ENCODE data around the gene PTPRT.
"Not testable (repeated sequence)": the region's sequence is repeated elsewhere in the genome, so short reads cannot be mapped to it uniquely, and the experiment has no call there.

PTPRT gene

DNA sequence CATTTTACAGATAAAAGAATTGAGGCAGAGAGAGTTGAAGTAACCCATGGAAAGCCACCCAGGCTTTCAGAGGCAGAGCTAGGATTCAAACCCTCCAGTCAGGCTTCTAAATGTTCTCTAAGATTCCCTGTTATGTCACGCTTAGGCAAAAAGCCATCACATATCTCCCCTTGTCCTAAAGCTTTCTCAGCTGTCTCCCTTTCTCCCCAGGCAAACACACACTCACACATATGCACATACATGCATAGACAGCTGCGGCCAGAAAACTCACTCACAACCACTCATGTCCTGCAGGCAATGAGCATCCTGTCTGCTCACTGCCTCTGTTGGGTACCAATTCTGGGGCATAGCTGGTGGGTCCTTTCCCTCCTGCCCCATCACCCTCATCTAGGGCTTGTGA, 975.6 kb downstream of the PTPRT start:
- H3K4me3 Mint-ChIP-seq, result no peak overlapping the region
- no peaks in the 10 kb centered on the region for H3K4me1 Mint-ChIP-seq (ENCODE audit: low read depth)
- H3K27ac Mint-ChIP-seq, result no peak overlapping the region
- DNase-seq, result no peak
- H3K36me3 Mint-ChIP-seq (ENCODE audit: low read depth), result no peaks in the 10 kb centered on the region
- H3K27me3 Mint-ChIP-seq, result no peaks in the 10 kb centered on the region
- H3K9me3 Mint-ChIP-seq, result peaks cover 4% of the 10 kb centered on the region

DNA sequence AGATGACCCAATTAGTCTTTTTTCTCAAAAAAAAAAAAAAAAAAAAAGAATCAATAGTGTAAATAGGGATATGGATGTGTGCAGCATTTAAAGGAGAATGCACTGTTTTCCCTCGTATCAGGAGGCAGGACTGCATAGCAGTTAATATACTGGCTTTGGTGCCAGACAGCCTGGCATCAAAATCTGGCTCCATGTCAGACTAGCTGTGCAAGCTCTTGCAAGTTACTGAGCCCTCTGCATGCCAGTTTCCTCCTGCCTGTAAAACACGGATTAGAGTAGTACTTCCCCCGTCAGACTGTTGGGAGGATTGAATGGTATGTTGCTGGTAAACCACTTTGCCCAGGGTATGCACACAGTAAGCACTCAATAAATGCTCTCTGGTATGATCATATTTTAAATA, 977.3 kb downstream of the PTPRT start:
- Mint-ChIP-seq H3K9me3 (peaks cover 4% of the 10 kb centered on the region), H3K4me3 (no peak overlapping the region), H3K4me1 (ENCODE audit: low read depth) (no peaks in the 10 kb centered on the region), H3K27me3 (no peaks in the 10 kb centered on the region), H3K27ac (no peak overlapping the region), H3K36me3 (ENCODE audit: low read depth) (no peaks in the 10 kb centered on the region)
- DNase-seq, result no peak

DNA sequence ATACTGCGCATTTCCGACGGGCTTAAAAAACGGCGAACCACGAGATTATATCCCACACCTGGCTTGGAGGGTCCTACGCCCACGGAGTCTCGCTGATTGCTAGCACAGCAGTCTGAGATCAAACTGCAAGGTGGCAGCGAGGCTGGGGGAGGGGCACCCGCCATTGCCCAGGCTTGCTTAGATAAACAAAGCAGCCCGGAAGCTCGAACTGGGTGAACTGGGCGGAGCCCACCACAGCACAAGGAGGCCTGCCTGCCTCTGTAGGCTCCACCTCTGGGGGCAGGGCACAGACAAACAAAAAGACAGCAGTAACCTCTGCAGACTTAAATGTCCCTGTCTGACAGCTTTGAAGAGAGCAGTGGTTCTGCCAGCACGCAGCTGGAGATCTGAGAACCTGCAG, 983.1 kb downstream of the PTPRT start:
- not testable (repeated sequence) for DNase-seq; H3K27ac Mint-ChIP-seq; H3K4me1 Mint-ChIP-seq (ENCODE audit: low read depth); H3K36me3 Mint-ChIP-seq (ENCODE audit: low read depth); H3K27me3 Mint-ChIP-seq; H3K4me3 Mint-ChIP-seq; H3K9me3 Mint-ChIP-seq

DNA sequence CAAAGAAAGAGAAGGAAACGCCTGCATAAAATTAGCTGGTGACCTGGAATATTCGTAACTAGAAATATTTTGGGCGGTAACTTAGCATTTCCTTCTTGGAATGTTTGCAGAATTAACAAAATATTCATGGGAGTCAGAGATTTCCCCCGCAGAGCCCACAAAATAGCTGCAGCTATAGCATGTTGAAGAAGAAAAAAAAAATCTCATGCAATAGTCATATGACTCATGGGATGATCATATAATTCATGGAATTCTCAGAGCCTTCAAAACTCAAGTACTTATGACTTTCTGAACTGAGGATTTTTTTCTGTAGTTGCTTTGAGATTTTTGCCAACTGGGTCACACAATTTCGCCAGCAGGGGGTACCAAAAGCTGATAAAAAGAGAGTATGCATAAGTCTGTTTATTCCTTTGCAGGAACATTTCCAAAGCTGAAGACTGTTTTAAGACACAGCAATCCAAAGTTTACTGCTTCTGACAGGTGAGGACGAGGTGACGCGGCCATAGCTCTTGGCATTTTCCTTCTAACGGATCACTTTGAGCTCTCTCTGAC, 985.5 kb downstream of the PTPRT start:
- DNase-seq, result no peak
- no peak overlapping the region for H3K4me3 Mint-ChIP-seq
- H3K9me3 Mint-ChIP-seq, result peaks cover 8% of the 10 kb centered on the region
- H3K4me1 Mint-ChIP-seq (ENCODE audit: low read depth), result no peaks in the 10 kb centered on the region
- no peaks in the 10 kb centered on the region for H3K36me3 Mint-ChIP-seq (ENCODE audit: low read depth)
- H3K27me3 Mint-ChIP-seq, result no peaks in the 10 kb centered on the region
- no peak overlapping the region for H3K27ac Mint-ChIP-seq

DNA sequence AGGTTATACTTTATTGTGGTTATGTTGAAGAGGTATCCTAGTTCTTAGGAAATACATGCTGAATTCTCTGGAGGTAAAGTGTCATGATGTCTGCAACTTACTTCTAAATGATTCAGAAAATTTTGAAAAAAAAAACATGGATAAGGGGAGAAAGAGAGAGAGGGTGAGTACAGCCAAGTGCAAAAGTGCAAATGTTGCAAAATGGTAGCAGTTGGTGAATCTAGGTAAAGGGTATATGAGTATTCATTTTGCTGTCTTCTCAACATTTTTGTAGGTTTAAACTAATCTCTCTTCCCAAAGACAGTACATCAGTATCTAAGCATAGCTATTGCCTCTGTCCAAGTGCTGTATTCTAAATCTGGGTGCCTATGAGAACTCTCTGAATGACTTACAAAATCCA, 992.1 kb downstream of the PTPRT start:
- no peaks in the 10 kb centered on the region for H3K27me3 Mint-ChIP-seq
- no peaks in the 10 kb centered on the region for H3K36me3 Mint-ChIP-seq (ENCODE audit: low read depth)
- no peak for DNase-seq
- no peak overlapping the region for H3K4me3 Mint-ChIP-seq
- no peaks in the 10 kb centered on the region for H3K4me1 Mint-ChIP-seq (ENCODE audit: low read depth)
- H3K27ac Mint-ChIP-seq, result no peak overlapping the region
- no peaks in the 10 kb centered on the region for H3K9me3 Mint-ChIP-seq

DNA sequence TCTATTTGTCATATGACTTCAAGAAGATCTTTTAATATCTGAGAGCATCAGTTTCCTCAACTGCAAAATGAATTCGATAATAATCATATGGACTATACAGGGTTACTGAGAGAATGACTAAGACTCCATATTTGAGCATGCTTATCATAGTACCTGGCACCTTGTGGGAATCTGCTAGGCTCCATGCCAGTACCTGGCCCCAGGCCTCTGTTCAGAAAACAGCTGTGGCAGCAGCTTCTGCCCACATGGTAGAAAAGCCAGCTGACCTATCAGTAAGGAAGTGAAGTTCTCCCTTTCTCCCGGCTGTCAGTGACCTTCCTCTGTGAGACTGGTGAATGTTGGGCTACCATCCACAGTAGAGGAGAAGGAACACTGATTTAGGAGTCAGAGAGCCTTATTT, 996.6 kb downstream of the PTPRT start:
- Mint-ChIP-seq H3K27me3 (no peaks in the 10 kb centered on the region), H3K27ac (no peak overlapping the region), H3K36me3 (ENCODE audit: low read depth) (no peaks in the 10 kb centered on the region), H3K9me3 (no peaks in the 10 kb centered on the region), H3K4me1 (ENCODE audit: low read depth) (no peaks in the 10 kb centered on the region), H3K4me3 (no peak overlapping the region)
- DNase-seq, result no peak

DNA sequence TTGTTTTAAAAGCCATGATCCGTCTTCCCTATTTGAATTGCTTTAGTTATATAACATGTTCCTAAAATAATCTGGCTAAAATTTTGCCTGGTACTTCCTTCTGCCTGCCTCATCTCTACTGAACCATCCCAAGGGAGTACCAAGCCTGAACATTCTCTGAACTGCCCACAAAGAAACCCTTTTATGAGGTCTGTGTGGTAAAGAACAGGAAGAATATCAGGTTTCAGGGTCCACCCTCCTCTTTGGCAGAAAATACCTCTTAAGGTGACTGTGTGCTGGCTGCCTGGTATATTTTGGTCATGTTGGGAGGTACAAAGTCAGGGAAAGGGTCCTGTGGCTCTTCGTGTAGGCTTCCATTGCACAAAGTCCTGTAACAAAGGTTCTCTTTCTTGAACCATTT, 997.4 kb downstream of the PTPRT start:
- no peak overlapping the region for H3K4me3 Mint-ChIP-seq
- H3K9me3 Mint-ChIP-seq, result no peaks in the 10 kb centered on the region
- H3K36me3 Mint-ChIP-seq (ENCODE audit: low read depth), result no peaks in the 10 kb centered on the region
- H3K27me3 Mint-ChIP-seq, result no peaks in the 10 kb centered on the region
- H3K4me1 Mint-ChIP-seq (ENCODE audit: low read depth), result no peaks in the 10 kb centered on the region
- DNase-seq, result no peak
- no peak overlapping the region for H3K27ac Mint-ChIP-seq

DNA sequence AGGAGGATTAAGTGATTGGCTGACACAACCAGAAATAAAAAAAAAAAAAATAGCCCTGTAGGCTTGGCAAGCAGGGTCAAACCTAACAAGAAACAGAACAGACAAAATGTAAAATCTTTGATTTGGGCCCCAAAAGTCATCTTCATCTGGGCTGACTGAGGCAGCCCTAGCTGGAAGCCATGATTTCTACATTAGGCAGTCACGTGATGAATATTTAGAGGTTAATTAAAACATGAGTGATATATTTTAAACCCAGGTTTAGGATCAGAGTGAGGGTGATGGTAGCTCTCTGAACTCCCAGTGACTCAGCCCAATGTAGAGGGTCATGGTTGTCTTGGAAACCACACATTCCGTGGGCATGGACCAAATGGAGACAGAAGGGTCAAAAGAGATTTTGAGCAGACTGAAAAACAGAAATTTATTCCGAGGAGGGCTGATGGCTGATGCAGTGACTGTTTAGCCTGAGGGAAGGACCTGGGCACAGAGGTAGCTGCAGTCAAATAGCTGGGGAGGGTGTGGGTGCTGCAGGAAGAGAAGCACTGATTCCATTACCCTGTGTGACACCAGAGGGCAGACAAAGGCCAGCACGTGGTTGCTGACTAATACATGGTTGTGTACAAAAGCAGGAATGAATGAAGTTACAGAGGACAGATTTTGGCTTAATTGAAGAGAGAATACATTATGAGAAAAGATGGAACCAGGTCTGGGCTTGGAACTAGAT, 998.4 kb downstream of the PTPRT start:
- no peak for DNase-seq

DNA sequence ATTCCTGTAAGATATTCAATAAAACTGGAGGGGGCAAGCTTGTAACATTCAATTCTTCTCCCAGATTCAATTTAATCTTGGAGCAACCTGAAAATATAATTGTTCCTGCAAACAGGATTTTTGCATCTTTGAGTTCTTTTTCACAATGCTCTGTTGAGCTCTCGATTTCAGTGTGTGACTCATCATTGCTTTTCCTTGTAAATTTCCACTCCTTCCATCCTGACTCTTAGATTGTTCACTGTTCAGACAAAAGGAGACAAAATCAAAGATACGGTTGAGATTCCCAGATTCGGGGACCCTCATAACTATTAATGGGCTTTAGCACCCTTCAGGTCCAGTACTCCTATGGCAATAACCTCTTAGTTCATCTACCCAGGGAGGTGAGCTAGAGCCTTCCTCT, 999.6 kb downstream of the PTPRT start:
- Mint-ChIP-seq H3K4me1 (ENCODE audit: low read depth) (no peaks in the 10 kb centered on the region), H3K36me3 (ENCODE audit: low read depth) (no peaks in the 10 kb centered on the region), H3K27ac (no peak overlapping the region), H3K4me3 (no peak overlapping the region), H3K9me3 (peaks cover 9% of the 10 kb centered on the region), H3K27me3 (no peaks in the 10 kb centered on the region)
- no peak for DNase-seq

More for the DNA sequence above, 998.4 kb downstream of the PTPRT start:
- Mint-ChIP-seq H3K27me3 (no peaks in the 10 kb centered on the region), H3K9me3 (peaks cover 4% of the 10 kb centered on the region), H3K36me3 (ENCODE audit: low read depth) (no peaks in the 10 kb centered on the region), H3K27ac (no peak overlapping the region), H3K4me1 (ENCODE audit: low read depth) (no peaks in the 10 kb centered on the region), H3K4me3 (no peak overlapping the region)

DNA sequence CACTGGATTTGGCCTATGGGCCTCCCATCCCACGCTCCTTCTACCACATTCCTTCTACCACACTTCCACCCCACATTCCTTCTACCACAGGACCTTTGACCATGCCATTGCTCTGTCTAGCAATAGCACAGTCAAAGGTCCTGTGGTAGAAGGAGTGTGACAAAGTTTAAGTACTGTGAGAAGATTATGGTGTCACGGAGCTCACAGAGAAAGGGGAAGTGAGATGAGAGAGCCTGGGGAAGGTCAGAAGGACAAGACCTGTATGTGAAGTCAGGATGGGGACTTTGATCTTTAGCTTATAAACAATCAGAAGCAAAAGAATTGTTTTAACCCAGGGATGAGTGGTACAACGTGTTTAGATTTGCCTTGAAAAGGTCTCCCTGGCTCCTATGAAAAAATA, 1003.4 kb downstream of the PTPRT start:
- H3K27me3 Mint-ChIP-seq, result no peaks in the 10 kb centered on the region

DNA sequence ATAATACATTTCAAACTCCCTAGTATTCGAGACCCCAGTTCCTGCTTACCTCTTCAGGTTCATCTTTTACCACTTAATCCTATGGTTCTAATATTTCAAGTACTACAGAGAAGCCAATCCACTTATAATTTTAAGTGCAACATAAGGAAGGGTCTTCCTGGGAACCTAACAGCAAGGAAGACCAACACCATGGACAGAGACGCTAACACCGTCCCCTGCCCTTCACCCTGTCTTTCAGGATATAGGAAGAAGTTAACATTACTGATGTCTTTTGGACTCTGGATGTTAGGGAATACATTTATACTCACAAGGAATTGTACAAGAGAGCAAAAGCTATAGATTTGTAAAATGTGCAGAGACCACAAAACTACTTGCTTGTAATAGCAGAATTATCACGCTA, 1006.6 kb downstream of the PTPRT start:
- H3K27ac Mint-ChIP-seq, result no peak overlapping the region
- DNase-seq, result no peak
- no peak overlapping the region for H3K4me3 Mint-ChIP-seq
- H3K27me3 Mint-ChIP-seq, result no peaks in the 10 kb centered on the region
- peaks cover 15% of the 10 kb centered on the region for H3K9me3 Mint-ChIP-seq
- no peaks in the 10 kb centered on the region for H3K36me3 Mint-ChIP-seq (ENCODE audit: low read depth)
- H3K4me1 Mint-ChIP-seq (ENCODE audit: low read depth), result no peaks in the 10 kb centered on the region

More for the DNA sequence above, 1003.4 kb downstream of the PTPRT start:
- H3K36me3 Mint-ChIP-seq (ENCODE audit: low read depth), result no peaks in the 10 kb centered on the region
- H3K9me3 Mint-ChIP-seq, result peaks cover 15% of the 10 kb centered on the region
- H3K27ac Mint-ChIP-seq, result no peak overlapping the region
- DNase-seq, result no peak
- no peaks in the 10 kb centered on the region for H3K4me1 Mint-ChIP-seq (ENCODE audit: low read depth)
- no peak overlapping the region for H3K4me3 Mint-ChIP-seq

DNA sequence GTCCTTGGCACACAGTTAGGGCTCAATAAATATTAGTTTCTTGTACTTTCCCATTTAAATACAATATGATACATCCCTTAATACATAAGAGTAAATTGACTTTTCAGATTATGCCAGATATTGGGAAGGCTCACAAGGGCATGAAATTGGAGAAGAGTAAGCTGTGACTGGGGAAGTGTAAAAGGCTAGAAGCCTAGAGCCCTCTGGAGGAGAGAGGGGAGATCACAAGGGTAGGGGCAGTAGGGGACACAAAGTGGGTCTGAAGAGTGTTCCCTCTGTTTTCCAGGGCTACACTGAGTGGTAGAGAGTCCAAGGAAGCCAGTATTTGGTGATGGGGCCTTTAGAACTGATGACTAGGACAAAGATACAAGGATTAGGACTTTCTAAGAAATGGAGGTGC, 1008.6 kb downstream of the PTPRT start:
- Mint-ChIP-seq H3K4me1 (ENCODE audit: low read depth) (no peaks in the 10 kb centered on the region), H3K27me3 (no peaks in the 10 kb centered on the region), H3K9me3 (peaks cover 11% of the 10 kb centered on the region), H3K36me3 (ENCODE audit: low read depth) (no peaks in the 10 kb centered on the region), H3K4me3 (no peak overlapping the region), H3K27ac (no peak overlapping the region)
- DNase-seq, result no peak

DNA sequence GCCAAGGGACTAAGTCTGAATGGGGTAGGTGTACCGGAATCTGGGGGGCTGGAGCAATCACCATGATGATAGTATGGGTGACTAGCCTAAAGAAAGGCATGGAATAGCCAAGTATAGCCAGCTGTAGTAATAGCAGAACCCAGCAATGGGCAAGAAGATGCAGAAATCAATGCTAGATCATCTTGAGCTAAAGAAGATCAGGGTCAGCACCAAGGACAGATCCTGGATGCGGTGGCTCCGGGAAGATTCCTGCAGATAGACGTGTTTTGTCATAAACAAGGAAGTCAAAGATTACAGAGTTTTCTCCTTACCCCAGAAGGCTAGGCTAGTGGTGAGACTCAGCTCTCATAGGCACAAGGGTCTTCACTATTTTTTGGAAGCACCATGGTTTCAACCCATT, 1009.9 kb downstream of the PTPRT start:
- Mint-ChIP-seq H3K4me1 (ENCODE audit: low read depth) (no peaks in the 10 kb centered on the region), H3K27me3 (no peaks in the 10 kb centered on the region), H3K9me3 (peaks cover 11% of the 10 kb centered on the region), H3K36me3 (ENCODE audit: low read depth) (no peaks in the 10 kb centered on the region), H3K4me3 (no peak overlapping the region), H3K27ac (no peak overlapping the region)
- DNase-seq, result no peak

DNA sequence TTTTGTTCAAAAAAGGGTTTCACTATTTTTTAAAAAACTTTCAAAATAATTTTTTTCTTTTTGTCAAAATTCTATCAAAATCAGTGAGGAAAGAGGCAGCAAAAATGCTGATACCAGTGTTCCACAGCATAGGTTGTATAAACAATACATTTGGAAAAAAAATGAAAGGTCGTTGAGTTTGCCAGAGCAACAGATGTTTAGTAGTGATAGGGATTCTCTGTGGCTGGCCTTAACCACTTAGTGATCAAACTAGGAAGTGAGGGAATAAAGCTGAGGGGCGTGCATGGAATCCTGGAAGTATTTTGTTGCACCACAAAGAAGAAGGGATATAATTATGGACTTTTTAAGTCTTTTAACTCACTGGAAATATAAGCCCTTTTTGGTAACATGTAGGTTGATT, 1016.3 kb downstream of the PTPRT start:
- Mint-ChIP-seq H3K27me3 (peaks cover 4% of the 10 kb centered on the region), H3K9me3 (peaks cover 5% of the 10 kb centered on the region), H3K4me3 (no peak overlapping the region), H3K36me3 (ENCODE audit: low read depth) (no peaks in the 10 kb centered on the region), H3K27ac (no peak overlapping the region), H3K4me1 (ENCODE audit: low read depth) (no peaks in the 10 kb centered on the region)
- DNase-seq, result no peak

DNA sequence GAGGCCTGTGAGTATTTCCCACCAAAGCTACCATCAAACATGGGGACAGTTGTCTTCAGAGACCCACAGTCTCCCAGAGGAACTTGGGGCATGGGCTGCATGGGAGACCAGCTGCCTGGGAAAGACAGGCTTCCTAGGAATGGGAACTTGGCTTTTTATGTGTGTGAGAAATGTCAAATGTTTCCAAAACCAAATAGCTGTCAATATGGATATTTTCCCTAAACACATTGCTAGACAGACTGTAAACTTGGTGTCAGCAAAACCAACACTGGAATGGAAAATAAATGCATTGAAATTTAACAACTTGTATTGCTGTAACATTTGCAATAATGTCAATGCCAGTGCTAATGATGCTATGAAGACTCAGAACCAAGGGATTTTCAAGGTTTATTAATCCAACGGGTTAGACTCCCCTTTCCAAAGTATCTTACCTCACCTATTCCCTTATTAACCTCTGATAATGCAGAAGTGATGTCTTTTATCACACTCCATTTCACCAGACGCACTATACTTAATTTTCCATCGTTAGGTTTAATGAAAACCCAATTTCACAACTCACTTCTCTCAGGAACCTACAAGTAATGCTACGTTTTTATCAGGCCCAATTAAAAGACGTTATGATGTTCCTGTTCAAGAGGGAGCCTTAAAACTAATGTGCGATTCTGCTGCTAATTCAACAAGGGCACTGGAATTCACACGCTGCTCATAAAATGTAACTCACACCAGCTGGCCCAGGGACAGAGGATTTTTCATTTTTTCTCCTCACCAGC, 1025.4 kb downstream of the PTPRT start:
- H3K27me3 Mint-ChIP-seq, result no peaks in the 10 kb centered on the region
- no peak overlapping the region for H3K4me3 Mint-ChIP-seq
- H3K36me3 Mint-ChIP-seq (ENCODE audit: low read depth), result no peaks in the 10 kb centered on the region
- DNase-seq, result no peak
- H3K27ac Mint-ChIP-seq, result no peak overlapping the region
- no peaks in the 10 kb centered on the region for H3K4me1 Mint-ChIP-seq (ENCODE audit: low read depth)
- H3K9me3 Mint-ChIP-seq, result no peaks in the 10 kb centered on the region

Data from activated T-cell treated with anti-CD3 and anti-CD28 coated beads, Interleukin-2, amount 50 U/mL, for 24 hours (primary cell).